Smooth muscle cell (in vitro differentiated cells): Measurements from ENCODE around the gene IL17RA. TPM values are rescaled to one million over a fixed set of nuclear protein-coding genes. Genes with fewer than 3 reads are reported as not detected.

Source experiments
- DNase-seq: peaks from one replicate; lab custom pipeline; 2025; ENCODE audit not compliant: unreplicated experiment; lab: John Stamatoyannopoulos, UW
- H2AFZ ChIP-seq: fragments of 200-600 bp; sonication (generic); 2 replicates; pipeline ENCODE4 v1.6.0; 2016; ENCODE audit warnings: antibody characterized with exemption, low read depth, mild to moderate bottlenecking
- H3F3A ChIP-seq: fragments of 200-600 bp; sonication (generic); 2 replicates; pipeline ENCODE4 v1.6.0; 2017; ENCODE audit warnings: antibody characterized with exemption, low read depth
- H3K27ac ChIP-seq: fragments of 200-600 bp; sonication (generic); 2 replicates; pipeline ENCODE4 v1.5.1; 2016; ENCODE audit warnings: low read depth, mild to moderate bottlenecking
- H3K27me3 ChIP-seq: fragments of 200-600 bp; sonication (generic); 2 replicates; pipeline ENCODE4 v1.6.1; 2016; ENCODE audit warnings: low read depth, mild to moderate bottlenecking
- H3K36me3 ChIP-seq: fragments of 200-600 bp; sonication (generic); 2 replicates; pipeline ENCODE4 v1.5.1; 2016; ENCODE audit warnings: low read depth
- H3K4me1 ChIP-seq: fragments of 200-600 bp; sonication (generic); 2 replicates; pipeline ENCODE4 v1.5.1; 2016; ENCODE audit warnings: low read depth
- H3K4me2 ChIP-seq: fragments of 200-600 bp; sonication (generic); 2 replicates; pipeline ENCODE4 v1.6.0; 2016; ENCODE audit warnings: mild to moderate bottlenecking
- H3K4me3 ChIP-seq: fragments of 200-600 bp; sonication (generic); 2 replicates; pipeline ENCODE4 v1.5.1; 2016; ENCODE audit warnings: mild to moderate bottlenecking
- H3K79me2 ChIP-seq: fragments of 200-600 bp; sonication (generic); 2 replicates; pipeline ENCODE4 v1.6.0; 2016; ENCODE audit warnings: low read depth, mild to moderate bottlenecking
- H3K9ac ChIP-seq: fragments of 200-600 bp; sonication (generic); 2 replicates; pipeline ENCODE4 v1.6.0; 2016; ENCODE audit warnings: low read depth
- H3K9me3 ChIP-seq: fragments of 200-600 bp; sonication (generic); replicated peaks from 2 replicates; pipeline ENCODE4 v1.5.1; 2016; ENCODE audit warnings: low read depth
- H4K20me1 ChIP-seq: fragments of 200-600 bp; sonication (generic); 2 replicates; pipeline ENCODE4 v1.6.0; 2016; ENCODE audit warnings: low read depth
- CTCF ChIP-seq: fragments of 200-600 bp; sonication (generic); IDR thresholded peaks from 2 replicates; pipeline ENCODE4 v1.5.1; 2017; ENCODE audit warnings: borderline replicate concordance, mild to moderate bottlenecking, antibody characterized with exemption; ENCODE audit not compliant: insufficient read depth, poor library complexity, severe bottlenecking
- WGBS: methylation state at CpG from one replicate; pipeline ENCODE4 v1.1.7; 2016; ENCODE audit warnings: low lambda C conversion rate; 5-methylcytosine and 5-hydroxymethylcytosine counted together
- polyA plus RNA-seq: library from polyadenylated mRNA; unstranded; fragments of >200 nt; fragmentation: Nextera tagmentation; extraction: Ambion mirVana; gene quantifications from 2 replicates; pipeline ENCODE4 v1.2.1, GENCODE V29; 2016
- total RNA-seq: library from RNA; depleted of rRNA; stranded (reverse); fragments of >200 nt; gene quantifications from 2 replicates; pipeline ENCODE4 v1.2.3, GENCODE V29; 2014

IL17RA gene
- total and polyA plus RNA-seq, 2 experiments from 2014 or later = 6.4 to 7.5 TPM

- Histone ChIP-seq H3K79me2 (no peaks in the 10 kb centered on the region), H3K9ac (no peak overlapping the region), H3K36me3 (no peaks in the 10 kb centered on the region), H3K4me1 (no peaks in the 10 kb centered on the region), H3K4me3 (no peak overlapping the region), H3K27ac (no peak overlapping the region), H3K9me3 (no peaks in the 10 kb centered on the region), H2AFZ (no peak overlapping the region), H3F3A (no peaks in the 10 kb centered on the region), H4K20me1 (peaks cover 5% of the 10 kb centered on the region), H3K4me2 (no peak overlapping the region), H3K27me3 (no peaks in the 10 kb centered on the region)
- TF ChIP-seq CTCF = no peak
- WGBS = 96% methylated on average over 14 of the region's 14 CpGs
- no peak for DNase-seq
These were observed 16.9 kb downstream of the IL17RA start for GRCh38 chr22:17101475-17102296.

- no peak overlapping the region for H3K9ac ChIP-seq
- H4K20me1 ChIP-seq = no peaks in the 10 kb centered on the region
- no peak overlapping the region for H3K27ac ChIP-seq
- H3K79me2 ChIP-seq = no peaks in the 10 kb centered on the region
- H3K4me3 ChIP-seq = no peak overlapping the region
- no peaks in the 10 kb centered on the region for H3K4me1 ChIP-seq
- H3K36me3 ChIP-seq = no peaks in the 10 kb centered on the region
- no peak for TF ChIP-seq CTCF
- H2AFZ ChIP-seq = no peak overlapping the region
- 95% methylated on average over 7 of the region's 7 CpGs for WGBS
- H3F3A ChIP-seq = no peaks in the 10 kb centered on the region
- H3K9me3 ChIP-seq = no peaks in the 10 kb centered on the region
- no peak for DNase-seq
- H3K4me2 ChIP-seq = no peak overlapping the region
- H3K27me3 ChIP-seq = no peaks in the 10 kb centered on the region
These were observed 17.5 kb downstream of the IL17RA start for GRCh38 chr22:17102297-17102667.

- H3K9ac ChIP-seq = no peak overlapping the region
- no peak for DNase-seq
- no peaks in the 10 kb centered on the region for H4K20me1 ChIP-seq
- TF ChIP-seq CTCF = no peak
- H3K79me2 ChIP-seq = no peaks in the 10 kb centered on the region
- no peaks in the 10 kb centered on the region for H3F3A ChIP-seq
- no peaks in the 10 kb centered on the region for H3K9me3 ChIP-seq
- no peak overlapping the region for H2AFZ ChIP-seq
- no peak overlapping the region for H3K4me3 ChIP-seq
- no peak overlapping the region for H3K27ac ChIP-seq
- H3K27me3 ChIP-seq = no peaks in the 10 kb centered on the region
- H3K4me1 ChIP-seq = no peaks in the 10 kb centered on the region
- no peaks in the 10 kb centered on the region for H3K36me3 ChIP-seq
- WGBS = 97% methylated on average over 9 of the region's 9 CpGs
- H3K4me2 ChIP-seq = no peak overlapping the region
These were observed 18.6 kb downstream of the IL17RA start for GRCh38 chr22:17103351-17103750.
